NCI-H1105 (cell line): Measurements from ENCODE around the gene SEMA5A.
"Not testable (repeated sequence)": the region's sequence is repeated elsewhere in the genome, so short reads cannot be mapped to it uniquely, and the experiment has no call there.

ENCODE experiments used
- DNase-seq: peaks from one replicate; lab custom pipeline; 2025; lab: John Stamatoyannopoulos, UW

SEMA5A gene

GRCh38 chr5:9438596-9439354, 107.1 kb downstream of the SEMA5A start:
- no peak for DNase-seq

- no peak for DNase-seq
These were observed 108.1 kb downstream of the SEMA5A start for GRCh38 chr5:9437741-9438240.

- no peak for DNase-seq
These were observed 114.2 kb downstream of the SEMA5A start for GRCh38 chr5:9431496-9432258.

GRCh38 chr5:9431151-9431495, 114.8 kb downstream of the SEMA5A start:
- DNase-seq: no peak

- DNase-seq: no peak
These were observed 115.6 kb downstream of the SEMA5A start for GRCh38 chr5:9430306-9430705.

GRCh38 chr5:9429691-9430215, 116.1 kb downstream of the SEMA5A start:
- DNase-seq: no peak

GRCh38 chr5:9428272-9428671, 117.6 kb downstream of the SEMA5A start:
- DNase-seq: no peak

GRCh38 chr5:9425710-9426109, 120.2 kb downstream of the SEMA5A start:
- no peak for DNase-seq

- DNase-seq: no peak
These were observed 122.3 kb downstream of the SEMA5A start for GRCh38 chr5:9423571-9423970.

- DNase-seq: no peak
These were observed 124.0 kb downstream of the SEMA5A start for GRCh38 chr5:9421884-9422283.

- DNase-seq: no peak
These were observed 126.1 kb downstream of the SEMA5A start for GRCh38 chr5:9419794-9420193.

- no peak for DNase-seq
These were observed 130.3 kb downstream of the SEMA5A start for GRCh38 chr5:9415566-9415965.

- no peak for DNase-seq
These were observed 130.8 kb downstream of the SEMA5A start for GRCh38 chr5:9415091-9415490.

- DNase-seq: no peak
These were observed 134.7 kb downstream of the SEMA5A start for GRCh38 chr5:9411142-9411541.

GRCh38 chr5:9409413-9409960, 136.4 kb downstream of the SEMA5A start:
- DNase-seq: no peak

GRCh38 chr5:9408964-9409363, 136.9 kb downstream of the SEMA5A start:
- DNase-seq: no peak

- no peak for DNase-seq
These were observed 140.6 kb downstream of the SEMA5A start for GRCh38 chr5:9405196-9405754.

- DNase-seq: no peak
These were observed 143.9 kb downstream of the SEMA5A start for GRCh38 chr5:9401786-9402472.

- DNase-seq: not testable (repeated sequence)
These were observed 146.1 kb downstream of the SEMA5A start for GRCh38 chr5:9399783-9400182.

GRCh38 chr5:9399094-9399493, 146.8 kb downstream of the SEMA5A start:
- no peak for DNase-seq

- DNase-seq: no peak
These were observed 147.6 kb downstream of the SEMA5A start for GRCh38 chr5:9398227-9398626.

- DNase-seq: no peak
These were observed 149.5 kb downstream of the SEMA5A start for GRCh38 chr5:9396285-9396770.
